ENCODE measurements around the gene ETHE1. TPM values are rescaled to one million over a fixed set of nuclear protein-coding genes. Genes with fewer than 3 reads are reported as not detected.
"Not testable (repeated sequence)": the region's sequence is repeated elsewhere in the genome, so short reads cannot be mapped to it uniquely, and the experiment has no call there.

The ETHE1 gene
- total RNA-seq, 1 donor from 2014 or later, result 37.4 TPM

- no peak for DNase-seq (ENCODE audit: low spot score)
These were observed 25.1 kb upstream of the ETHE1 start for GRCh38 chr19:43552198-43552450.

- DNase-seq (ENCODE audit: low spot score), result no peak
These were observed 24.6 kb upstream of the ETHE1 start for GRCh38 chr19:43551399-43552197.

- no peak for DNase-seq (ENCODE audit: low spot score)
These were observed 21.7 kb upstream of the ETHE1 start for GRCh38 chr19:43548706-43549105.

- not testable (repeated sequence) for DNase-seq (ENCODE audit: low spot score)
These were observed 20.9 kb upstream of the ETHE1 start for GRCh38 chr19:43547926-43548325.

- no peak for DNase-seq (ENCODE audit: low spot score)
These were observed 19.6 kb upstream of the ETHE1 start for GRCh38 chr19:43546581-43546980.

GRCh38 chr19:43545981-43546380, 19.0 kb upstream of the ETHE1 start:
- no peak for DNase-seq (ENCODE audit: low spot score)

GRCh38 chr19:43545276-43545675, 18.3 kb upstream of the ETHE1 start:
- DNase-seq (ENCODE audit: low spot score), result no peak

- no peak for DNase-seq (ENCODE audit: low spot score)
These were observed 17.1 kb upstream of the ETHE1 start for GRCh38 chr19:43544077-43544476.

GRCh38 chr19:43541920-43542650, 15.1 kb upstream of the ETHE1 start:
- no peak for DNase-seq (ENCODE audit: low spot score)

- no peak for DNase-seq (ENCODE audit: low spot score)
These were observed 13.4 kb upstream of the ETHE1 start for GRCh38 chr19:43540381-43540780.

- no peak for DNase-seq (ENCODE audit: low spot score)
These were observed 11.9 kb upstream of the ETHE1 start for GRCh38 chr19:43538922-43539321.

GRCh38 chr19:43534816-43535761, 8.1 kb upstream of the ETHE1 start:
- peak; percentile 79 for DNase-seq (ENCODE audit: low spot score)

- no peak for DNase-seq (ENCODE audit: low spot score)
These were observed 7.4 kb upstream of the ETHE1 start for GRCh38 chr19:43534305-43534815.

GRCh38 chr19:43533546-43534304, 6.7 kb upstream of the ETHE1 start:
- DNase-seq (ENCODE audit: low spot score), result peak; percentile 99

GRCh38 chr19:43532962-43533545, 6.1 kb upstream of the ETHE1 start, which contains the start of gene ZNF575:
ZNF575 (plus strand) TSS chr19:43533188; CDS start chr19:43534423, 1,235 bp downstream.
- peak; percentile 92 for DNase-seq (ENCODE audit: low spot score)

- peak; percentile 66 for DNase-seq (ENCODE audit: low spot score)
These were observed 5.6 kb upstream of the ETHE1 start for GRCh38 chr19:43532571-43532961.

- DNase-seq (ENCODE audit: low spot score), result no peak
These were observed 1.0 kb upstream of the ETHE1 start for GRCh38 chr19:43527860-43528622.

- no peak for DNase-seq (ENCODE audit: low spot score)
These were observed 897 bp downstream of the ETHE1 start for GRCh38 chr19:43525836-43526771.

Data from ureter (tissue), 1 donor.